HG02938 (cell line): ENCODE measurements around the gene SEL1L3.
"Not testable (repeated sequence)": the region's sequence is repeated elsewhere in the genome, so short reads cannot be mapped to it uniquely, and the experiment has no call there.

ENCODE experiments used
- ATAC-seq: cut with Tn5 transposase; IDR thresholded peaks from one replicate; pipeline ENCODE4 v1.9.1; 2021; ENCODE audit warnings: mild to moderate bottlenecking, moderate library complexity; ENCODE audit not compliant: unreplicated experiment

The SEL1L3 gene

DNA sequence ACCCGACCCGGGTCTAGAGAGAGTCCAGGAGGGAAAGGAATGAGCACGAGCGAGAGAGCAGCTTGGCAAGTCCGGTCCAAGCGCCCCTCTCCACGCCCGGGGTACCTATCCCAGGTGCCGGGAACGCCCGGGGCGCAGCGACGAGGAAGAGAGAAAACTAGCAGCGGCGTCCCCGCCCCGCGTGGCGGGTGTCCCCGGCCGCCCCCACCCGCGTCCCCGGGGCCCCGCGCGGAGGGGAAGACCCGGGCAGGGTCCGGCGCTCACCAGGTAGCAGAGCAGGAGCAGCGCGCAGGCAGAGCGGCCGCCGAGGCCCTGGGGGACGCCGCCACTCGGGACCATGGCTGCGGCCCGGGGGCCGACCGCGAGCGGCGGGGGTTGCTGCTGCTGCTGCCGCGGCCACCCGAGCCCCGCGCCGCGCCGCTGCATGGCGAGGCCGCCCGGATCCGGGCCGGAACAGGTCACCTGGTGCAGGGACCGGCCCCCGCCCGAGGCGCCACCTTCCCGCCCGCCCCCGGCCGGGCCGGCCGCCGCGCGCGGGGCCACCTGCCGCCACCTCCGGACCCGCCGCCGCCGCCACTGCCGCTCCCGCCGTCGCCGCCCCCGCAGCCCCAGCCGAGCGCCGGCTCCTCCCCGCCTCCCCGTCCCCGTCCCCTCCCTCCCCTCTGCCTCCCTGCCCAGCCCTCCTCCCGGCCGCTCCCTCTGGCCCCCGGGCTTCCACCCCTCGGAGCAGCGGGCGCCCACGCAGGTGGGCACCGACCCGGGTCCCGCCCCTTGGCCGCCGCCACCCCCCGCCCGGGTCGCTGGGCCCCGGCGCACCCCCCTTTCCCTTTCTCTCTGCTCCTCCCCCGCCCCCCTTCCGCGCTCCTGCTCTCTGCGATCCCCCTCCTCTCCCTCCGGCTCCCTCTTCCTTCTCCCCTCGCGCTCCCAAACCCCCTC lies at the start of gene SEL1L3:
Gene SEL1L3, minus strand, starts transcription at position 578 of the 936 bp plus-strand sequence. Its CDS starts 152 bp downstream, at position 426.
- ATAC-seq = no peak

GRCh38 chr4:25911356-25911755 lies 48.6 kb upstream of the SEL1L3 start:
- ATAC-seq = no peak

GRCh38 chr4:25908491-25908901 lies 45.7 kb upstream of the SEL1L3 start:
- no peak for ATAC-seq

DNA sequence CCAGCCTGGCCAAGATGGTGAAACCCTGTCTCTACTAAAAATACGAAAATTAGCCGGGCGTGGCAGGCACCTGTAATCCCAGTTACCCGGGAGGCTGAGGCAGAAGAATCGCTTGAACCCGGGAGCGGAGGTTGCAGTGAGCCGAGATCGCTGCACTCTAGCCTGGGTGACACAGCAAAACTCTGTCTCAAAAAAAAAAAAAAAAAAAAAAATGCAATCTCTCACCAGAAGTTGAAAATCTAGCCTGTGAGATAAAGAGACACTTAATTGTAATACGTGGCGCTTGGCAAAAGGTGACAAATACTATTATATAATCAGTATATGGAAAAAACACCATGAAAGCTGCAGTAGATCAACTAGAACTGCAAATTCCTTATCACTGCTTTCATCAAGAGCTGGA lies 43.3 kb upstream of the SEL1L3 start:
- not testable (repeated sequence) for ATAC-seq

DNA sequence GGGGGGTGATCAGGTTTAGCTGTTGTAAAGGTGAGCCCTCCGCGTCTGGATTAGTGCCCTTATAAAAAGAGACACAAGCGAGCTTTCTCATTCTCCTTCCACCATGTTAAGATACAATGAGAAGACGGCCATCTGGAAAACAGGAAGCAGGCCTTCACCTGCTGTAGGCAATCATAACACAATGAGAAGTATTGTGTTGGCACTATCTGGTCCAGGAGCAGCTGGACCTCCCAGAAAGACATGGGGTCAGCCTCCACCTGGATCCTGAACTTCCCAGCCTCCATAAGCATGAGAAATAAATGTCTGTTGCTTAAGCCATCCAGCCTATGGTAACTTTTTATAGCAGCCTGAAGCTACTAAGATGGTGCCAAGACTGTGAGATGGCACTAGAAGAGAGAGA lies 42.6 kb upstream of the SEL1L3 start:
- no peak for ATAC-seq

- peak; percentile 25 for ATAC-seq
Measured at GRCh38 chr4:25904748-25905082, 41.9 kb upstream of the SEL1L3 start.

DNA sequence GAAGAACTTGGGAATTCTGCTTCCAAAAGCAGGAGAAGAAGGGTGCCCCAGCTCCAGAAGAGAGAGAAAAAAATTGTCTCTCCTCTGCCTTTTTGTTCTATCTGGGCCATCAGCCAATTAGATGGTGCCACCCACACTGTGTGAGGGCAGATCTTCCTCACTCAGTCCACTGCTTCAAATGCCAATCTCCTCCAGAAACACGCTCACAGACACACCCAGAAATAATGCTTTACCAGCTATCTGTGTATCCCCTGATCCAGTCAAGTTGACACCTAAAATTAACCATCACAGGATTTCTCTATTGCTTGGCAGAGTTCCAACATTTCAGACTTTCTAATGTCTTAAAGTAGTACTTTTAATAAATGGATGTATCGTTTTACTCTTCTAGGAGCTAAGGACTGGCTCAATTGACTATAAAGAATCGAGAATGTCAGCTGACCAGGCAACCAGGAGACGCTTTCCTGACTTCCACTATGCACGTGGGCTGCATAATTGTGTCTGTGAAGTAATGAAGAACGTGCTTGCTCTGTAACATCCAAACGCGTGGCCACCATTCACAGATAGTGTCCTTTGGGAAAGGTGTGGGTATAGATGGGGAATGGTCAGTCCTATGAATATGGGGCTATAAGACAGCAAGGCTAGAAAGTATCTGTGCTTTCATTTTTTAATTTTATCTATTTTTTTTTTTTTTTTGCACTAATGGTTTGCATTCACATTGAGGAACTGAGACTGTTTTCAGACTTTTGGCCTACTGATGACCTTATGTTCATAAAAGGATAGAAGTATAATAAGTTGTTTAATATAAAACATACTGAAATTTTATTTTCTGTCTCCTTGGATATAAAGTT lies 41.3 kb upstream of the SEL1L3 start:
- peak; percentile 72 for ATAC-seq

GRCh38 chr4:25901030-25901430 lies 38.2 kb upstream of the SEL1L3 start:
- no peak for ATAC-seq

DNA sequence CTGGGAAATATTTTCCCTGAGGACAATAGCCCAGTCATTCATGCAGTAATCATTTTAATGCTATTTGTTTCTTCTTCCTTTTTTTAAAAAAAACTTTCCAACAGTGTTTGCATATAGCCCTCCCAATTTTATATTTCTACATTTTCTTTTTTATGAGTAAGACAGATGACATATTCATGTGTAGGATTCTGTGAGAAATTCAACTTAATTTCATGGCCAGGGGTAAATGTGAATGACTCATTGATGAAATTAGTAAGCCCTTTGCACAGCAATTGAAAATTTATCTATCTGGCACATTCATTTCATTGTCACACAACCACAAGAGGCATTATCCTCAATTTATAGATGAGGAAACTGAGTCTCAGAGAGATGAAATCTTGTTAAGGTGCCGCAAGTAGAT lies 37.5 kb upstream of the SEL1L3 start:
- no peak for ATAC-seq

GRCh38 chr4:25896776-25897539 lies 34.2 kb upstream of the SEL1L3 start:
- no peak for ATAC-seq

DNA sequence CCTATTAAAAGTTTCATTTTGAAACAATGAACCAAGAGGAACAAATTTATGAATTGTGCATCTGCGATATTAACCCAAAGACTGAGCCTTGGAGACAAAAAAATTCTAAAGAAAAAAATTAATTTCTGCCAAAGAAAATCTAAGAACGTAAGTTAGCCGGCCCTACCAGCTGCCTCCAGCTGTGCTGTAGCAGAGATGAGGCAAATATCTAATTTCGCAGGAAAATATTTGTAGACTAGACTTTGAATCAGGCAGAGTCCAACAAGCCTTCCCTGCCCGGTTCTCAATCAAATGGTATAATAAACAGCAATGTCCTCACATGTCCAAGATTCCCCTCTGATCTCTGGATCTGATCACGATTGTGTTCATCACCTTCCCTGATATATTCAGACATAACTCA lies 30.0 kb upstream of the SEL1L3 start:
- no peak for ATAC-seq

GRCh38 chr4:25890571-25891485 lies 28.0 kb upstream of the SEL1L3 start:
- no peak for ATAC-seq

DNA sequence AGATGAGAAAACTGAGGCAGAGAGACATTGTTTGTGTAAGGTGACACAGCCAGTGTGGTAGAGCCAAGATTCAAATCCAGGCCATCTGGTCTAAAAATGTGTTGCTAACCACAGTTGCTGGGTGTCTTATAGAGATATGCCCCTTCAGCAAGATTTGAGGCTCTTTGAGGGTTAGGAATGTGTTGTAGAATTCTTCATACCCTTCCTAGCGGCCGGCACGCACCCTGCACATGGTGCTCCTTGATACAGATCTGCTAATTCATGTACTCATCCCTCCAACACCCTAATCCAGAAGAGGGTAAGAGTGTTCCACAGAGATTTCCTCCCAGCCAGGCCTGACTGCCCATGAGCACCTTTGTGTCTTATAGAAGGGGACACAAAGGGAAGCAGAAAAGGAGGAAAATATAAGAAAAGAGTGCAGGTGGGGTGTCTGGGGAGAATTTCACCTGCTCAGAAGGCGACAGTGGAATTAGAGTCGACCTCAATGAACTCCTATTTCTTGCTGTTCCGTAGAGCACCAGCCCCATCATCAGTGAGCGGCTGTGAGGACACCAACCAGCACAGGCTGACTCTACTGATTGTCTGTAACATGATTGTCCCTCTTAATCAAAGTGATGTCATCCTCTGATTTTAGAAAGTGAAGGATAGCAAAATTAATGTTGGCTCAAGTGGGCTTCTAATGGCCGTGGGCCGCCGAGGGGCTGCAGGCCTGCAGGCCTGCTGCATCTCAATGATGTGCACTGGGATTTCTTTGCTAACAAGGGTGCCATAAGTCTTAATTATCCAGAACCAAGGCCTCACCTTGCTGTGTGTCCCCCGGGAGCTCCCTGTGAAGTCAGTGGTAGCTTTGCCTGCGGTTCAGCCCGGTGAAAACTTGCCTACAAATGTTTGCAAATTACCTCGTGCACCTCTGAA lies 27.1 kb upstream of the SEL1L3 start:
- no peak for ATAC-seq

DNA sequence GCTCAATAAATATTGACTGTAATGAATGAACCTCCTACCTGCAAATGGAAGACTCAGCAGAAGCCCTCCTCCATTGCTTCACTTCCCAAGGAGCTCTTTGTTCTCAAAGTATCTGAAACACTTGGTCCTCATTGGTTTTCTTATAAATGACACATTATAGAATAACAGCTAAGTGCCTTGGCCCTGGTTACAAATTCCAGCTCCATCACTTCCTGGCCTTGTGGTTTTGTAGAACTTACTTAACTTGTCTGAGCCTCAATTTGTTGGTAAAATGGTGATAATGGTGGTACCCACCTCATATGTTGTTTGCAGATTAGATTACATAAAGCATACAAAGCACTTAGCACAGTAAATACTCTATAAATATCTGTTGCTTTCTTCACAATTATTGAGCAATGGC lies 26.0 kb upstream of the SEL1L3 start:
- no peak for ATAC-seq

DNA sequence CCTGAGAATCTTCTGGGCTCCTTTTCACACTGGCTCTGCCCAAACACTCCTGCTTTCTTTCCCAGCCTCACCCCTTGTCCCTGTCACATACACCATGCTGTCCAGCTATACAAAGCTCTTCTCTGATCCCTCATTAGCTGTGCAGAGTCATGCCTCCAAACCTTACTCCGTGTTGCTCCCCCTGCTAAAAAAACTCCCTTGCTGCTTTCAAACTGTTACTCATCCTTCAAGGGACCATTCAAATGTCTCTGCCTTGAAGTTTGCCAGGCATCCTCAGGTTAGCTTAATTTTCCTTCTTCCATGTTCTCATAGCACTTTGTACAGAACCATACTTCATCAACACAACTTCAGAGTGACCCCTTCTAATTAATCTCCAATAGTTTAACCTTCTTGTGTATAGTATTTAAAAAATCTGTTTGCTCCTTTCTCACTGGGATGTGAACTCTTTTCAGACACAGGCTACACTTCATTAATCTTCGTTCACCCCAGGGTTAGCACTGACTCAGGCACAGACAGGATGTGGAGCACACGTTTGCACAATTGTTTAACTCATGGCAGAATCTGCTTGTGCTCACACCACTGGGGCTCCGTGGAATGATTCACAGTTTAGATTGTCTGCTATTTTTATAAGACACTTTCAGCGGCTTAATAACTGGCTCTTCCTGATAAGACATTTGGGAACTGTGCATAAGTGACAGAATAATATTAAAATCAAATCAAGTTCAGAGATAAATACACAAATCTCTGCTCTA lies 21.4 kb upstream of the SEL1L3 start:
- no peak for ATAC-seq

- no peak for ATAC-seq
Measured at GRCh38 chr4:25883565-25883964, 20.8 kb upstream of the SEL1L3 start.

GRCh38 chr4:25882226-25882625 lies 19.4 kb upstream of the SEL1L3 start:
- ATAC-seq = no peak

DNA sequence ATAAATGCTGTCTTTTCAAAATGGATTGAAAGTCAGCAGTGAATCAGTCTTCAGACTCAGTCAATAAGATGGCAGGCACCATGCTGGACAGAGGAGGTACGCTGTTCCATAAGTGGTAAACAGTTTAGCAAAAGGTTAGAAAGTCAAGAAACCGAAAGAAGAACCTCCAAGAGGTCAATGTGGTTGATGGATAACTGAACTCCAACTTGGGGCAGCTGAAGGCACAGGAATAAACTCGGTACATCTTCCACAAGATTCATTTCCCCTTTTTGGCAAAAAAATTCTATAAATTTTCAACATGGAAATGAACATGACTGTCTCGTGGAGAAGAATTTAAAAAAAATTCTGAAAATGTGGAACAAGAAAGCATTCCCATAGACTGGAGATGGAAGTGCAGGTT lies 18.4 kb upstream of the SEL1L3 start:
- ATAC-seq = no peak
